ENCODE results near the gene CFAP410. TPM values are rescaled to one million over a fixed set of nuclear protein-coding genes. Genes with fewer than 3 reads are reported as not detected.
"Not testable (repeated sequence)": the region's sequence is repeated elsewhere in the genome, so short reads cannot be mapped to it uniquely, and the experiment has no call there.

The CFAP410 gene
- polyA plus RNA-seq, 1 donor from 2014 or later: 36.5 TPM

DNA sequence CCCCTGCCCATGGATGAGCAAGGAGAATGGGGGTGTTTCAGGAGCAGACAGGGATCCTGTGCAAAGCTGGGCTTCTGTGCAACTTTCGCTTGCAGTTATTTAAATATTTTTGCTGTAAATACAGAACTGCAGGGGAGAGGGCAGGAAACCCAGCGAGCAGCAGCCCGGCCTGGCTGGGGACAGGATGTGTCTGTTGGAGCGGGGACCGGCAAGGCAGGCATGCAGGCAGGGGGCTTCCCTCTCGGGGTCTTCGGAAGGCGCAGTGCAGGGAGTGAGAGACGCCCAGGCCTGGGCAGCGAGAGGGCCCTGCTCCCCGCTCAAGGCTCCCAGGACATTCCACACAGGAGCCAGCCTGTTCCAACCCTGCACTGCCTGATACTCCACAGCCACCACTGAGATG is 55.2 kb downstream of the CFAP410 start:
- H3K4me2 ChIP-seq (ENCODE audit: low read length): no peak overlapping the region
- H4K20me1 ChIP-seq (ENCODE audit: insufficient read depth): no peaks in the 10 kb centered on the region
- H3K27me3 ChIP-seq (ENCODE audit: insufficient read depth, low read depth, low read length): peaks cover 13% of the 10 kb centered on the region
- H3K27ac ChIP-seq (ENCODE audit: low read length): no peak overlapping the region
- no peaks in the 10 kb centered on the region for H3K79me2 ChIP-seq (replicated peaks; ENCODE audit: insufficient read depth, low read length)
- TF ChIP-seq EP300 (conservative IDR thresholded peaks at IDR 0.05; ENCODE audit: poor library complexity, severe bottlenecking) (no peak), SMC3 (conservative IDR thresholded peaks at IDR 0.05; ENCODE audit: poor library complexity) (no peak), RAD21 (conservative IDR thresholded peaks at IDR 0.05) (no peak), EZH2 (IDR thresholded peaks at IDR 0.05; ENCODE audit: borderline replicate concordance, insufficient read depth, low read length, poor library complexity, severe bottlenecking) (no peak), TAF1 (IDR thresholded peaks at IDR 0.05; ENCODE audit: low read depth) (no peak), MXI1 (conservative IDR thresholded peaks at IDR 0.05; ENCODE audit: poor library complexity, severe bottlenecking) (no peak), POLR2AphosphoS5 (IDR thresholded peaks at IDR 0.05) (no peak), CTCF (IDR thresholded peaks at IDR 0.05; ENCODE audit: poor library complexity, severe bottlenecking) (no peak)
- TF ChIP-seq, protein P1, sequence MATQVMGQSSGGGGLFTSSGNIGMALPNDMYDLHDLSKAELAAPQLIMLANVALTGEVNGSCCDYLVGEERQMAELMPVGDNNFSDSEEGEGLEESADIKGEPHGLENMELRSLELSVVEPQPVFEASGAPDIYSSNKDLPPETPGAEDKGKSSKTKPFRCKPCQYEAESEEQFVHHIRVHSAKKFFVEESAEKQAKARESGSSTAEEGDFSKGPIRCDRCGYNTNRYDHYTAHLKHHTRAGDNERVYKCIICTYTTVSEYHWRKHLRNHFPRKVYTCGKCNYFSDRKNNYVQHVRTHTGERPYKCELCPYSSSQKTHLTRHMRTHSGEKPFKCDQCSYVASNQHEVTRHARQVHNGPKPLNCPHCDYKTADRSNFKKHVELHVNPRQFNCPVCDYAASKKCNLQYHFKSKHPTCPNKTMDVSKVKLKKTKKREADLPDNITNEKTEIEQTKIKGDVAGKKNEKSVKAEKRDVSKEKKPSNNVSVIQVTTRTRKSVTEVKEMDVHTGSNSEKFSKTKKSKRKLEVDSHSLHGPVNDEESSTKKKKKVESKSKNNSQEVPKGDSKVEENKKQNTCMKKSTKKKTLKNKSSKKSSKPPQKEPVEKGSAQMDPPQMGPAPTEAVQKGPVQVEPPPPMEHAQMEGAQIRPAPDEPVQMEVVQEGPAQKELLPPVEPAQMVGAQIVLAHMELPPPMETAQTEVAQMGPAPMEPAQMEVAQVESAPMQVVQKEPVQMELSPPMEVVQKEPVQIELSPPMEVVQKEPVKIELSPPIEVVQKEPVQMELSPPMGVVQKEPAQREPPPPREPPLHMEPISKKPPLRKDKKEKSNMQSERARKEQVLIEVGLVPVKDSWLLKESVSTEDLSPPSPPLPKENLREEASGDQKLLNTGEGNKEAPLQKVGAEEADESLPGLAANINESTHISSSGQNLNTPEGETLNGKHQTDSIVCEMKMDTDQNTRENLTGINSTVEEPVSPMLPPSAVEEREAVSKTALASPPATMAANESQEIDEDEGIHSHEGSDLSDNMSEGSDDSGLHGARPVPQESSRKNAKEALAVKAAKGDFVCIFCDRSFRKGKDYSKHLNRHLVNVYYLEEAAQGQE (IDR thresholded peaks at IDR 0.05; ENCODE audit: borderline replicate concordance): no peak
- no peaks in the 10 kb centered on the region for H3K36me3 ChIP-seq (ENCODE audit: insufficient read depth, low read length)
- H2AFZ ChIP-seq (ENCODE audit: low read depth, low read length): no peak overlapping the region
- no peaks in the 10 kb centered on the region for H3K9me2 ChIP-seq (ENCODE audit: insufficient read depth, low read length)
- no peaks in the 10 kb centered on the region for H3F3A ChIP-seq (ENCODE audit: insufficient read depth, low read length, poor library complexity, severe bottlenecking)
- H3K9ac ChIP-seq (ENCODE audit: low read length): no peak overlapping the region
- no peaks in the 10 kb centered on the region for H3K9me3 ChIP-seq (ENCODE audit: low read length)
- H3K4me3 ChIP-seq (ENCODE audit: low read length): no peak overlapping the region

GRCh38 chr21:44283211-44283785 is 55.9 kb downstream of the CFAP410 start:
- not testable (repeated sequence) for H3K36me3 ChIP-seq (ENCODE audit: insufficient read depth, low read length); H2AFZ ChIP-seq (ENCODE audit: low read depth, low read length); H4K20me1 ChIP-seq (ENCODE audit: insufficient read depth); H3K4me2 ChIP-seq (ENCODE audit: low read length); H3K9me3 ChIP-seq (ENCODE audit: low read length); H3K4me3 ChIP-seq (ENCODE audit: low read length); H3K79me2 ChIP-seq (replicated peaks; ENCODE audit: insufficient read depth, low read length); H3K27ac ChIP-seq (ENCODE audit: low read length); H3K9ac ChIP-seq (ENCODE audit: low read length); H3F3A ChIP-seq (ENCODE audit: insufficient read depth, low read length, poor library complexity, severe bottlenecking); H3K9me2 ChIP-seq (ENCODE audit: insufficient read depth, low read length)
- H3K27me3 ChIP-seq (ENCODE audit: insufficient read depth, low read depth, low read length): peaks cover 13% of the 10 kb centered on the region

GRCh38 chr21:44282370-44282769 is 56.8 kb downstream of the CFAP410 start:
- no peaks in the 10 kb centered on the region for H3K36me3 ChIP-seq (ENCODE audit: insufficient read depth, low read length)
- TF ChIP-seq TAF1 (IDR thresholded peaks at IDR 0.05; ENCODE audit: low read depth): no peak
- TF ChIP-seq, protein P1 (IDR thresholded peaks at IDR 0.05; ENCODE audit: borderline replicate concordance): no peak
- no peak for TF ChIP-seq RAD21 (conservative IDR thresholded peaks at IDR 0.05)
- TF ChIP-seq MXI1 (conservative IDR thresholded peaks at IDR 0.05; ENCODE audit: poor library complexity, severe bottlenecking): no peak
- TF ChIP-seq EP300 (conservative IDR thresholded peaks at IDR 0.05; ENCODE audit: poor library complexity, severe bottlenecking): no peak
- TF ChIP-seq POLR2AphosphoS5 (IDR thresholded peaks at IDR 0.05): no peak
- TF ChIP-seq SMC3 (conservative IDR thresholded peaks at IDR 0.05; ENCODE audit: poor library complexity): no peak
- TF ChIP-seq EZH2 (IDR thresholded peaks at IDR 0.05; ENCODE audit: borderline replicate concordance, insufficient read depth, low read length, poor library complexity, severe bottlenecking): no peak
- no peak for TF ChIP-seq CTCF (IDR thresholded peaks at IDR 0.05; ENCODE audit: poor library complexity, severe bottlenecking)
- H3K9ac ChIP-seq (ENCODE audit: low read length): no peak overlapping the region

More at GRCh38 chr21:44282370-44282769, 56.8 kb downstream of the CFAP410 start:
- H3K79me2 ChIP-seq (replicated peaks; ENCODE audit: insufficient read depth, low read length): no peaks in the 10 kb centered on the region
- H3K27me3 ChIP-seq (ENCODE audit: insufficient read depth, low read depth, low read length): peaks cover 13% of the 10 kb centered on the region
- no peaks in the 10 kb centered on the region for H3K9me3 ChIP-seq (ENCODE audit: low read length)
- no peak overlapping the region for H3K4me2 ChIP-seq (ENCODE audit: low read length)
- H3K4me3 ChIP-seq (ENCODE audit: low read length): no peak overlapping the region
- H3K27ac ChIP-seq (ENCODE audit: low read length): no peak overlapping the region
- H3F3A ChIP-seq (ENCODE audit: insufficient read depth, low read length, poor library complexity, severe bottlenecking): no peaks in the 10 kb centered on the region
- no peaks in the 10 kb centered on the region for H3K9me2 ChIP-seq (ENCODE audit: insufficient read depth, low read length)
- H2AFZ ChIP-seq (ENCODE audit: low read depth, low read length): no peak overlapping the region
- no peaks in the 10 kb centered on the region for H4K20me1 ChIP-seq (ENCODE audit: insufficient read depth)

All from neural cell (in vitro differentiated cells).